Heart right ventricle (tissue), 16 donors: ENCODE results near the gene PARD3. TPM values are rescaled to one million over a fixed set of nuclear protein-coding genes. Genes with fewer than 3 reads are reported as not detected.

Experiments
- ATAC-seq, 8 donors: fragments of 200-7000 bp; cut with Tn5 transposase; one replicate each; pipeline ENCODE4 v1.9.1; 2020; ENCODE audit warnings: mild to moderate bottlenecking in 8 of 8, moderate library complexity in 8 of 8, moderate number of reproducible peaks in 1 of 8
- DNase-seq, 2 donors: peaks; one replicate each; pipeline ENCODE4 v3.0.0-alpha.2; 2020
- H3K27ac ChIP-seq, 10 donors: fragments of 200-600 bp; sonication (generic) in 2 of 10; one replicate each; pipeline versions ENCODE4 v1.5.0 to v1.8.0; 2020 to 2022; ENCODE audit warnings: mild to moderate bottlenecking in 3 of 10
- H3K27me3 ChIP-seq, 7 donors: fragments of 200-600 bp; one replicate each; pipeline ENCODE4 v1.8.0; 2021 to 2022; ENCODE audit warnings: mild to moderate bottlenecking in 2 of 7
- H3K36me3 ChIP-seq, 9 donors: fragments of 200-600 bp; sonication (generic) in 1 of 9; one replicate each; pipeline versions ENCODE4 v1.5.0 to v1.8.0; 2020 to 2022; ENCODE audit warnings: mild to moderate bottlenecking in 2 of 9
- H3K4me1 ChIP-seq, 9 donors: fragments of 200-600 bp; sonication (generic) in 1 of 9; one replicate each; pipeline versions ENCODE4 v1.5.0 to v1.8.0; 2020 to 2022; ENCODE audit warnings: mild to moderate bottlenecking in 4 of 9
- H3K4me3 ChIP-seq, 10 donors: fragments of 200-600 bp; sonication (generic) in 2 of 10; one replicate each; pipeline versions ENCODE4 v1.5.0 to v1.8.0; 2020 to 2022; ENCODE audit warnings: mild to moderate bottlenecking in 7 of 10, moderate library complexity in 2 of 10
- H3K9me3 ChIP-seq, 11 donors: fragments of 200-600 bp in 10 of 11; sonication (generic) in 2 of 11; one replicate each; pipeline versions ENCODE4 v1.5.0 to v1.8.0; 2013 to 2022; ENCODE audit warnings: mild to moderate bottlenecking in 2 of 11, control low read depth in 1 of 11, moderate library complexity in 1 of 11
- CTCF ChIP-seq, 9 donors: fragments of 200-600 bp; sonication (generic) in 2 of 9; IDR thresholded peaks; one replicate each; pipeline versions ENCODE4 v1.5.0 to v1.8.0; 2021 to 2022; ENCODE audit warnings: antibody characterized with exemption in 9 of 9, mild to moderate bottlenecking in 5 of 9, moderate library complexity in 1 of 9
- WGBS, 2 donors: extraction: QIAGEN DNeasy Blood & Tissue Kit; methylation state at CpG; one replicate each; pipeline ENCODE4 v1.1.7; 2013; ENCODE audit warnings: inconsistent platforms in 1 of 2; 5-methylcytosine and 5-hydroxymethylcytosine counted together
- intact Hi-C, 10 donors: fragments of 100-400 bp; cut with DNase I; formaldehyde crosslinking; loops; one replicate each; pipeline versions ENCODE4 v1.11.1 to v1.14.2; 2022
- polyA plus RNA-seq, 2 donors: library from polyadenylated mRNA; stranded (reverse); fragments of 200-250 nt; gene quantifications; one replicate each; pipeline ENCODE4 v1.2.3, GENCODE V29; 2013
- total RNA-seq, 10 donors: library from RNA; stranded (reverse); fragmentation: NEBNext Ultra II Directional in 3 of 10; extraction: Animal tissue kit (Norgen Biotek cat#: 25700) in 3 of 10; gene quantifications; one replicate each; pipeline versions ENCODE4 v1.2.1 to v1.2.4, GENCODE V29; 2021 to 2023
- donor health status: Arrhythmogenic right ventricular cardiomyopathy.
- donor health status: ischemic (EF 13 %, LVEDD 7.1; RV severe dilation, severe dysfunction).
- donor health status: healthy with polysubstance abuse.
- donor health status: DM: no; HTN: yes; CAD: no.
- donor health status: DM: no; HTN: no; CAD: no.
- donor health status: ischemic (EF 25% LVEDD 6.9; RV normal size, moderate dysfunction).
- donor health status: ischemic (EF 25% LVEDD 5.7; RV mildly dilated, moderate dysfunction).
- donor health status: healthy.
- donor health status: DM: yes; HTN: yes; CAD: no.
- donor health status: Ischemic cardiomyopathy.
- donor health status: ischemic (EF 35%, LVEDD 5.7; RV mildly dilated, moderate dysfunction).
- donor health status: nonischemic (EF 11% LVEDD 7.7; RV severe dilation, severe dysfunction).
- donor health status: DM: yes; HTN: yes; CAD: no.
- donor health status: PGD.
- donor health status: ischemic (EF 29% LVEDD 5.4; RV normal size, mild dysfunction).
- donor health status: nonischemic (EF 23%, LVEDD 6.1; RV moderate dilation, normal function).

Gene PARD3
- total and polyA plus RNA-seq, 12 donors: 19.7 to 41.8 (median 34.2) TPM

DNA sequence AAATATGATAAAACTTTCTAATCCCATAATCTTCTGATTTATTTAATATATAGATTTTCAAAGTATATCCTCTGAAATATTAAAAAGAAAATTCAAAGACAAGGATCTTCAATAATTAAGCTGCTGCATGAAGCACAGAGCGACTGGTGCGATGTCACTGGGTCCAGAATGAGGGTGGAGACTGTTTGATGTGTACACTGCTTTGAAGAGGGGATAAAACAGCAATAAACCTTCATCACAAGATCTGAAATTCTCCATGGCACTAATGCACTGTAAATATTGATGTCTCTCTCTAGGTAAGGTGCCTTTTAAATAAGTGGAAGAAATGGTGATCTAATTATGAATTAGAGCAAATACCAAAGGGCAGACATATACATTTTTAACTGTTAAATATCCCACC lies 337.8 kb downstream of the PARD3 start:
- Histone ChIP-seq H3K9me3 (no peaks in the 10 kb centered on the region), H3K36me3 (no peaks in the 10 kb centered on the region), H3K4me3 (no peak overlapping the region), H3K27ac (no peak overlapping the region), H3K4me1 (peaks cover 0 to 18% (median 0%) of the 10 kb centered on the region in 9 donors), H3K27me3 (no peaks in the 10 kb centered on the region)
- intact Hi-C loops: no loop called here
- WGBS, 2 donors: 98% methylated on average over 2 of the region's 2 CpGs
- DNase-seq (no peak), ATAC-seq (no peak)
- TF ChIP-seq CTCF (IDR thresholded peaks at IDR 0.05): no peak

DNA sequence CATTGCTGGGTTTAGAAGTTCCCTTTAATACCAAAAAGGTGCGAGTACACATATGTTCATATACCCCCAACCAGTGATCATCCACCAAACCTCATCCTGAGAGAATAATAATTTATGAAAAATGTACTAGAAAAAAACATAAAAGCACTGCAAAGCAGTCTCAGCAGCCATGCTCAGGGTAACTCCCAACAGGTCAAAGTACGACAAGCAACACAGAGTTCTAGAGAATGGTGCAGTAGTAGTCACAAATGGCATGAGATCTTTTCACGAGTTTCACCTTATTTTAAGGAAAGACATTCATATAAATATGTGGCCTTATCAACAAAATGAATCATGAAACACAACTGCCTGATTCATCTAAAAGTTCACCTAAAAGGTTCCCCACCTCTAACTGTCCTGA lies 338.5 kb downstream of the PARD3 start:
- WGBS, 2 donors: 97% methylated on average over 3 of the region's 3 CpGs

GRCh38 chr10:34475786-34476185 lies 339.3 kb downstream of the PARD3 start:
- H3K27me3 ChIP-seq: no peaks in the 10 kb centered on the region
- no peak overlapping the region for H3K27ac ChIP-seq
- H3K36me3 ChIP-seq: no peaks in the 10 kb centered on the region
- ATAC-seq (no peak), DNase-seq (no peak)
- no peak for TF ChIP-seq CTCF (IDR thresholded peaks at IDR 0.05)
- H3K9me3 ChIP-seq: no peaks in the 10 kb centered on the region
- H3K4me3 ChIP-seq: no peak overlapping the region
- peaks cover 0 to 18% (median 0%) of the 10 kb centered on the region in 9 donors for H3K4me1 ChIP-seq
- intact Hi-C loops: no loop called here
- 91 to 93% methylated on average over 5 of the region's 5 CpGs for WGBS, 2 donors

More for the DNA sequence above, 338.5 kb downstream of the PARD3 start:
- Histone ChIP-seq H3K27ac (no peak overlapping the region), H3K9me3 (no peaks in the 10 kb centered on the region), H3K36me3 (no peaks in the 10 kb centered on the region), H3K4me1 (peaks cover 0 to 18% (median 0%) of the 10 kb centered on the region in 9 donors), H3K4me3 (no peak overlapping the region), H3K27me3 (no peaks in the 10 kb centered on the region)
- DNase-seq (no peak), ATAC-seq (no peak)
- intact Hi-C loops: no loop called here
- no peak for TF ChIP-seq CTCF (IDR thresholded peaks at IDR 0.05)

DNA sequence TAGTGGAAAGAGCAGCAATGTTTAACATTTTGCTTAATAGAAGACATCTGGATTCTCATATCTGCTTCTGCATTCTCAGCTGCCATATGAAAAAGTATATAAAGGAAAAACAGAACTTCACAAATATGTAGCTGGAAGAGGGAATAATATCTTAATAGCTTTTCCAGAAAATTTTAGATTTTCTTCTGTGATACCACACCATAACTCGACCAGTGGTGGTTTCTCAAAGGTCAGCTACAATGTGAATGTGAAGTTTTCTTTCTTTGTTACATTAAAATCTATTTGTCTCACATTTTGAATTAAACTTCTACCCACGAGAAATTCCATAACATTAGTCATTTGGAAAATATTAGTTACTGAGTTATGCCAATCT lies 339.8 kb downstream of the PARD3 start:
- DNase-seq: no peak
- ATAC-seq: no peak
- 59 to 75% methylated on average over 2 of the region's 2 CpGs for WGBS, 2 donors
- TF ChIP-seq CTCF (IDR thresholded peaks at IDR 0.05): no peak
- H3K4me3 ChIP-seq: no peak overlapping the region
- no peak overlapping the region for H3K27ac ChIP-seq
- H3K36me3 ChIP-seq: no peaks in the 10 kb centered on the region
- H3K4me1 ChIP-seq: peaks cover 0 to 18% (median 0%) of the 10 kb centered on the region in 9 donors
- no peaks in the 10 kb centered on the region for H3K9me3 ChIP-seq
- intact Hi-C loops: no loop called here
- no peaks in the 10 kb centered on the region for H3K27me3 ChIP-seq
